ENCODE measurements around the gene SYT6.
"Not testable (repeated sequence)": the region's sequence is repeated elsewhere in the genome, so short reads cannot be mapped to it uniquely, and the experiment has no call there.

The SYT6 gene

GRCh38 chr1:114072246-114072645 lies 81.4 kb downstream of the SYT6 start:
- H3K4me1 Mint-ChIP-seq (ENCODE audit: low read depth): peaks cover 2% of the 10 kb centered on the region
- H3K27ac Mint-ChIP-seq: no peak overlapping the region
- no peak overlapping the region for H3K4me3 Mint-ChIP-seq
- H3K9me3 Mint-ChIP-seq: peaks cover 8% of the 10 kb centered on the region
- no peak for DNase-seq (ENCODE audit: low spot score)
- H3K27me3 Mint-ChIP-seq (ENCODE audit: low read depth): peaks cover 6% of the 10 kb centered on the region
- no peaks in the 10 kb centered on the region for H3K36me3 Mint-ChIP-seq (ENCODE audit: low read depth)

GRCh38 chr1:114069762-114070161 lies 83.9 kb downstream of the SYT6 start:
- not testable (repeated sequence) for H3K27ac Mint-ChIP-seq; H3K4me1 Mint-ChIP-seq (ENCODE audit: low read depth); H3K36me3 Mint-ChIP-seq (ENCODE audit: low read depth); DNase-seq (ENCODE audit: low spot score); H3K27me3 Mint-ChIP-seq (ENCODE audit: low read depth); H3K9me3 Mint-ChIP-seq; H3K4me3 Mint-ChIP-seq

GRCh38 chr1:114068684-114069083 lies 85.0 kb downstream of the SYT6 start:
- not testable (repeated sequence) for H3K27ac Mint-ChIP-seq; H3K36me3 Mint-ChIP-seq (ENCODE audit: low read depth); DNase-seq (ENCODE audit: low spot score)

GRCh38 chr1:114065671-114066070 lies 88.0 kb downstream of the SYT6 start:
- H3K27me3 Mint-ChIP-seq (ENCODE audit: low read depth); H3K27ac Mint-ChIP-seq; H3K36me3 Mint-ChIP-seq (ENCODE audit: low read depth); H3K9me3 Mint-ChIP-seq; DNase-seq (ENCODE audit: low spot score); H3K4me3 Mint-ChIP-seq; H3K4me1 Mint-ChIP-seq (ENCODE audit: low read depth): not testable (repeated sequence)

More at GRCh38 chr1:114068684-114069083, 85.0 kb downstream of the SYT6 start:
- H3K4me1 Mint-ChIP-seq (ENCODE audit: low read depth); H3K27me3 Mint-ChIP-seq (ENCODE audit: low read depth); H3K9me3 Mint-ChIP-seq; H3K4me3 Mint-ChIP-seq: not testable (repeated sequence)

- no peak overlapping the region for H3K4me3 Mint-ChIP-seq
- H3K4me1 Mint-ChIP-seq (ENCODE audit: low read depth): no peaks in the 10 kb centered on the region
- no peak overlapping the region for H3K27ac Mint-ChIP-seq
- H3K9me3 Mint-ChIP-seq: peaks cover 3% of the 10 kb centered on the region
- no peaks in the 10 kb centered on the region for H3K36me3 Mint-ChIP-seq (ENCODE audit: low read depth)
- no peak for DNase-seq (ENCODE audit: low spot score)
- H3K27me3 Mint-ChIP-seq (ENCODE audit: low read depth): peaks cover 2% of the 10 kb centered on the region
These were observed 90.1 kb downstream of the SYT6 start for GRCh38 chr1:114063544-114063943.

GRCh38 chr1:114062477-114063099 lies 91.1 kb downstream of the SYT6 start:
- Mint-ChIP-seq H3K27ac (no peak overlapping the region), H3K9me3 (peaks cover 3% of the 10 kb centered on the region), H3K27me3 (ENCODE audit: low read depth) (peaks cover 2% of the 10 kb centered on the region), H3K36me3 (ENCODE audit: low read depth) (no peaks in the 10 kb centered on the region), H3K4me1 (ENCODE audit: low read depth) (no peaks in the 10 kb centered on the region), H3K4me3 (no peak overlapping the region)
- DNase-seq (ENCODE audit: low spot score): no peak

- Mint-ChIP-seq H3K27me3 (ENCODE audit: low read depth) (peaks cover 2% of the 10 kb centered on the region), H3K4me1 (ENCODE audit: low read depth) (no peaks in the 10 kb centered on the region), H3K36me3 (ENCODE audit: low read depth) (no peaks in the 10 kb centered on the region), H3K9me3 (peaks cover 3% of the 10 kb centered on the region), H3K27ac (no peak overlapping the region), H3K4me3 (no peak overlapping the region)
- no peak for DNase-seq (ENCODE audit: low spot score)
These were observed 92.4 kb downstream of the SYT6 start for GRCh38 chr1:114061121-114061830.

GRCh38 chr1:114058236-114058635 lies 95.4 kb downstream of the SYT6 start:
- not testable (repeated sequence) for H3K27me3 Mint-ChIP-seq (ENCODE audit: low read depth); H3K36me3 Mint-ChIP-seq (ENCODE audit: low read depth)

GRCh38 chr1:114054148-114054547 lies 99.5 kb downstream of the SYT6 start:
- no peak for DNase-seq (ENCODE audit: low spot score)
- Mint-ChIP-seq H3K27me3 (ENCODE audit: low read depth) (peaks cover 2% of the 10 kb centered on the region), H3K4me1 (ENCODE audit: low read depth) (no peaks in the 10 kb centered on the region)

More at GRCh38 chr1:114058236-114058635, 95.4 kb downstream of the SYT6 start:
- H3K9me3 Mint-ChIP-seq; H3K4me1 Mint-ChIP-seq (ENCODE audit: low read depth); DNase-seq (ENCODE audit: low spot score); H3K4me3 Mint-ChIP-seq; H3K27ac Mint-ChIP-seq: not testable (repeated sequence)

GRCh38 chr1:114048232-114048631 lies 105.4 kb downstream of the SYT6 start:
- Mint-ChIP-seq H3K4me3 (no peak overlapping the region), H3K36me3 (ENCODE audit: low read depth) (no peaks in the 10 kb centered on the region), H3K4me1 (ENCODE audit: low read depth) (no peaks in the 10 kb centered on the region), H3K9me3 (no peaks in the 10 kb centered on the region), H3K27me3 (ENCODE audit: low read depth) (peaks cover 2% of the 10 kb centered on the region), H3K27ac (no peak overlapping the region)
- no peak for DNase-seq (ENCODE audit: low spot score)

More at GRCh38 chr1:114054148-114054547, 99.5 kb downstream of the SYT6 start:
- Mint-ChIP-seq H3K9me3 (no peaks in the 10 kb centered on the region), H3K36me3 (ENCODE audit: low read depth) (no peaks in the 10 kb centered on the region), H3K27ac (no peak overlapping the region), H3K4me3 (no peak overlapping the region)

- peaks cover 4% of the 10 kb centered on the region for H3K4me1 Mint-ChIP-seq (ENCODE audit: low read depth)
- H3K9me3 Mint-ChIP-seq: no peaks in the 10 kb centered on the region
- H3K27ac Mint-ChIP-seq: no peak overlapping the region
- DNase-seq (ENCODE audit: low spot score): no peak
- no peaks in the 10 kb centered on the region for H3K36me3 Mint-ChIP-seq (ENCODE audit: low read depth)
- peaks cover 6% of the 10 kb centered on the region for H3K27me3 Mint-ChIP-seq (ENCODE audit: low read depth)
- no peak overlapping the region for H3K4me3 Mint-ChIP-seq
These were observed 110.1 kb downstream of the SYT6 start for GRCh38 chr1:114043548-114043947.

GRCh38 chr1:114043054-114043453 lies 110.6 kb downstream of the SYT6 start:
- Mint-ChIP-seq H3K9me3 (no peaks in the 10 kb centered on the region), H3K4me1 (ENCODE audit: low read depth) (peaks cover 4% of the 10 kb centered on the region), H3K4me3 (no peak overlapping the region), H3K36me3 (ENCODE audit: low read depth) (no peaks in the 10 kb centered on the region), H3K27me3 (ENCODE audit: low read depth) (peaks cover 6% of the 10 kb centered on the region), H3K27ac (no peak overlapping the region)
- no peak for DNase-seq (ENCODE audit: low spot score)

- no peak overlapping the region for H3K4me3 Mint-ChIP-seq
- H3K27me3 Mint-ChIP-seq (ENCODE audit: low read depth): peaks cover 6% of the 10 kb centered on the region
- no peaks in the 10 kb centered on the region for H3K36me3 Mint-ChIP-seq (ENCODE audit: low read depth)
- DNase-seq (ENCODE audit: low spot score): no peak
- H3K4me1 Mint-ChIP-seq (ENCODE audit: low read depth): peaks cover 4% of the 10 kb centered on the region
- H3K27ac Mint-ChIP-seq: no peak overlapping the region
- no peaks in the 10 kb centered on the region for H3K9me3 Mint-ChIP-seq
These were observed 113.2 kb downstream of the SYT6 start for GRCh38 chr1:114040273-114041015.
